Myocyte (in vitro differentiated cells): Measurements from ENCODE around the gene C14orf119. TPM values are rescaled to one million over a fixed set of nuclear protein-coding genes. Genes with fewer than 3 reads are reported as not detected.
"Not testable (repeated sequence)": the region's sequence is repeated elsewhere in the genome, so short reads cannot be mapped to it uniquely, and the experiment has no call there.

ENCODE experiments used
- DNase-seq: peaks from one replicate; pipeline ENCODE4 v3.0.0-alpha.2; 2012; ENCODE audit warnings: low read depth
- total RNA-seq: library from RNA; depleted of rRNA; stranded (reverse); fragments of >200 nt; gene quantifications from 2 replicates; pipeline ENCODE4 v1.2.3, GENCODE V29; 2014

Gene C14orf119
- total RNA-seq, 1 donor from 2014 or later = 40.7 TPM

DNA sequence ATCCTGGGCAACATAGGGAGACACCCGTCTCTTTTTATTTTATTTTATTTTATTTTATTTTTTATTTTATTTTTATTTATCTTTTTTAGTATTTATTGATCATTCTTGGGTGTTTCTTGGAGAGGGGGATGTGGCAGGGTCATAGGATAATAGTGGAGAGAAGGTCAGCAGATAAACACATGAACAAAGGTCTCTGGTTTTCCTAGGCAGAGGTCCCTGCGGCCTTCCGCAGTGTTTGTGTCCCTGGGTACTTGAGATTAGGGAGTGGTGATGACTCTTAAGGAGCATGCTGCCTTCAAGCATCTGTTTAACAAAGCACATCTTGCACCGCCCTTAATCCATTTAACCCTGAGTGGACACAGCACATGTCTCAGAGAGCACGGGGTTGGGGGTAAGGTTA, 12.3 kb downstream of the C14orf119 start:
- DNase-seq = not testable (repeated sequence)

DNA sequence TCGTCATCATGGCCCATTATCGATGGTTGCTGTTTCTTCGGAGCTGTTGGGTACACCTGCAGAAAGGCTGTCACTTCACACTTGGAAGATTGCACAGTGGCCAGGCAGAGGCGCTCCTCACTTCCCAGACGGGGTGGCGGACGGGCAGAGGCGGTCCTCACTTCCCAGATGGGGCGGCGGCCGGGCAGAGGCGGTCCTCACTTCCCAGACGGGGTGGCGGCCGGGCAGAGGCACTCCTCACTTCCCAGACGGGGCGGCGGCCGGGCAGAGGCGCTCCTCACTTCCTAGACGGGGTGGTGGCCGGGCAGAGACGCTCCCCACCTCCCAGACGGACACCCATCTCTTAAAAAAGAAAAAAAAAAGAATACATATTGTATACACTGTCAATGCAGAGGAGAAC, 12.9 kb downstream of the C14orf119 start:
- not testable (repeated sequence) for DNase-seq

DNA sequence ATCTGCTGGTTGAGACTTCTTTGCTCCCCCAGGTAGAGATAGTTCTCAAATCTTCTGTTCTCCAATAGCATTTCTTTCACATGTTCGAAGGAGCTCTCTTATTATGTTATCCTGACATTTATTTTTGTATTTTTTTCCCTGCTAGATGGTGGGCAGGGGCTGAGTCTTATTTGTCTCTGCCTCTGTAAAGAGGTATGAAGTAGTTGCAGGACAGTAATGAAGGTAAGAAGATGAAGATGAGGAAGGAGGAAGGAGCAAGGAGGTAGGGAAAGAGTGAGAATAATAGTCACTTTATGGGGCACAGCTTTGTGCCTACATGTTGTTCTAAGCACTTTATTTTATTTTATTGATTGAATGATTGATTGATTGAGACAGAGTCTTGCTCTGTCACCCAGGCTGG, 14.5 kb downstream of the C14orf119 start:
- DNase-seq = no peak

DNA sequence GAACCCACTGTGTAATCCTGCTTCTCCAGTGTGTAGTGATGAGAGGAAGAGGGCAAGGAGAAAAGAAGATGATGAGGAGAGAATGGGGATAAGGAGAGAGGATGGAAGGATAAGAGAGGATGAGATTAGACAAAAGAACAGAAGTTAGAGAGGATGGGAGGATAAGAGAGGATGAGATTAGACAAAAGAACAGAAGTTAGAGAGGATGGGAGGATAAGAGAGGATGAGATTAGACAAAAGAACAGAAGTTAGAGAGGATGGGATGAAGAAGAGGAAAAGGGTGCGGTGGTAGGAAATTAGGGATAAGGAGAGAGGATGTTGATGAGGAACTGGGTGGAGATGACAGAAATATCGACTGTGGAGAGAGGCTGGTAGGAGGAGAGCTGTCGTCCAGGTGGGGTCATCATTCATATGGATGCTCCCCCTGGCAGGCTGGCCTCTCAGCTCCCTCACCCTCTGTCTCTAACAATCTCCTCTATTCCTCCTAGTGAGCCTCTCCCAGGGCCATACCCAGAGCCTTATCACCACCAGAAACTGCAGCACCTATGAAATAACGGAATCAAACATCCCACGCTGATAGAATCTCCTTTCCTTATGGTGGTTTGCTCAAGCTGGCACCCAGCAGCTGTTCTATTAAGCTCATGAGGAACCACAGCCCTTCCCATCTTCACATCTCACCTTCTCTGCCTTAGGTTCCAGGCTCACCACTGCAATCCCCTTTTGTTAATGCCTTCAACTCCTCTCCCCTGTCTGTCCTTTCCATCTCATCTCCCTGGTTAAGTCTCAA, 15.5 kb downstream of the C14orf119 start:
- DNase-seq = no peak

DNA sequence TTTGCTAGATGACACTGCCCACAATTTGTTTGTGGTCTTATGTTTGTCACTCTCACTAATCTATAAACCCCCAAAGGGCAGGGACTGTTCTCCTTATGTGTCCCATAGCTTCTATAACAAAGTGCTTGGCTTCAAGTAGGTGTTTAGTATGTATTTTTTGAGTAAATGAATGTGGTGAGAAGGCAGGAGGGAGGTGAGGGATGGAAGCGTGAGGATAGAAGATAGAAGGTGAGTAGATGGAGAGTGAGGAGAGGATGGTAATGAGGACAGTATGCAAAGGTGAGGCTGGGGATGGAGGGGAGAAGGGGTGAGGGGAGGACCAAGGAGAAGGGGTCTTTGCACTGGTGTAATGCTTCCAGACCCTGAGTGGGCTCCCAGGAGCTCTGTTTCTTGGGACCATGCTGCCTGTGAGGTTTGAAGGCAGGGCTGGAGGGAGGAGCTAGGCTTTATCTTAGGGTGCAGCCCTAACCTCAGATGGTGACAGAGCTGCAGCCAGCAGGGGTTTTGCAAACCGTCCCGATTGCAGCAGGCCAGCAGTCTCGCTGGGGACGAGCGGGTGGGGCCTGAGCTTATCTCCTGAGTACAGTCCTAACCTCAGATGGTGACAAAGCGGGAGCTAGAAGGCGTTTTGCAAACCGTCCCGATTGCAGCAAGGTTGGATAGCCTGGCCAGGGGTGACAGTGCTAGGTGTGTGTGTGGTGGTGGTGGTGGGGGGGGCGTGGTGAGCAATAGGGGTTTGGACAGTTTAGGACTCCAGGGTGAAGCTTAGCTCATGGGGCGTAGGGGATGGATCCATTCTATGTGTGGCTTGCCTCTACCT, 17.3 kb downstream of the C14orf119 start:
- no peak for DNase-seq

DNA sequence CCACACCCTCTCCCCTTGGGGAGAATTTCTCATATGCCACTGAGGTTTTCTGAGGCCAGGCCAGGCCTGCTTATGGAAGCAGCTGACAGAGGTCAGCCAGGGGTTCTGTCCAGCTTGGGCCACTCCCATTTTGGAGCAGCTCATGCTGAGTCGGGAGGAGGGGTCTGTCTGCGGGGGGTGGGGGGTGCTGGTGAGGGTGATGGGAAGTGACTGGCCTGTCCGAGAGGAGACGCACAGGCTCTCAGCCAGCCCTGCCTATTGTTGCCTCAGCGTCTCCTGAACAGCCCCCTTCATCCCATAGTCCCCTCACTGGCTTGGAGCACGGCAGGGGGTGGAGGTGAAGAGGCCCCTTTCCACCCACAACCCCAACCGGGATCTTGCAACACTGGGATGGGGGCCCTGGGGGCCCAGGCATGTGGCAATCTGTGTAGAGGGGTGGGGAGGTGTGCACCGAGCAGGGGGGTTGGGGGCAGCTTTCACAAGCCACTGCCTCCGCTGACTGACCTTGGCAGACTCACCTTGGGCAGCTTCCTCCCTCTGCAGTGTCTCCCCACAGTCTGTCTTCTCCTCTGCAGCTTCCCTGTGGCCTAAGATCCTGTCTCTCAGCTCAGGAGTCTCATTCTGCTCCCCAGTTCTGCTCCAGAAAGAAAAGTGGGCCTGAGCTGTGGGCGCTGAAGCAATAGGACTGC, 18.3 kb downstream of the C14orf119 start:
- peak; percentile 60 for DNase-seq

DNA sequence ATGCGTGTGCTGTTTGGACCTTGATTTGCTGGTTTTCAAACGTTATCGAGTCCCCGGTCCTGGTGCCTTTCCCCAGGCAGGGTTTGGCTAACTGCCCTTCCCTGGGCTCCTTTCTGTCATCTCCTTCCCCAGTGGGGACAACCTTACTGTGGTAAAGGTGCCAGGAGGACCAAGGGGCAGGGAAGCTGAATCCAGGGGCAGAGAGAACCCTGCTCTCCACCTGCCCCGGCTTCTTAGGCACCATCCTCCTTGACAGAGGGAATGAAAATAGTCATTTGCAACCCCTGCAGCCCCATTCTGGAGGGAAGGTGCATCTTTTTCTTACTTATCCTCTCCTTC, 18.8 kb downstream of the C14orf119 start:
- DNase-seq = no peak

DNA sequence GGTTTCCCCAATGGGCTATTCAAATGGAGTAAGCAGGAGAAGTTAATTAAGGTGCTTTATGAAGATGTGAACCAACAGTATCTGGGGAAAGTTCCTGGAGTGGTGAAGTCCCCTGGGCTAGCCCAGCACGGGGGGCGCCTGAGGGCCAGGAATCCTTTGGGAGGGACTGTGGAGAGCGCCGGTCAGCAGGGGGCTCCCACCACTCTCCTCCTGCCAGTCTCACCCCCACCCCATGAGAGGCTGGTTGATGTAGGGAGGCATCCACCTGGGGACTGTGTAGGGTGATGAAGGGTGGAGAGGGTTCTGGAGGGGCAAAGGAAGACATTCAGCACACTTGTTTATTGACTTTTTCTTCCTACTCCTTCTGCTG, 19.3 kb downstream of the C14orf119 start:
- no peak for DNase-seq

DNA sequence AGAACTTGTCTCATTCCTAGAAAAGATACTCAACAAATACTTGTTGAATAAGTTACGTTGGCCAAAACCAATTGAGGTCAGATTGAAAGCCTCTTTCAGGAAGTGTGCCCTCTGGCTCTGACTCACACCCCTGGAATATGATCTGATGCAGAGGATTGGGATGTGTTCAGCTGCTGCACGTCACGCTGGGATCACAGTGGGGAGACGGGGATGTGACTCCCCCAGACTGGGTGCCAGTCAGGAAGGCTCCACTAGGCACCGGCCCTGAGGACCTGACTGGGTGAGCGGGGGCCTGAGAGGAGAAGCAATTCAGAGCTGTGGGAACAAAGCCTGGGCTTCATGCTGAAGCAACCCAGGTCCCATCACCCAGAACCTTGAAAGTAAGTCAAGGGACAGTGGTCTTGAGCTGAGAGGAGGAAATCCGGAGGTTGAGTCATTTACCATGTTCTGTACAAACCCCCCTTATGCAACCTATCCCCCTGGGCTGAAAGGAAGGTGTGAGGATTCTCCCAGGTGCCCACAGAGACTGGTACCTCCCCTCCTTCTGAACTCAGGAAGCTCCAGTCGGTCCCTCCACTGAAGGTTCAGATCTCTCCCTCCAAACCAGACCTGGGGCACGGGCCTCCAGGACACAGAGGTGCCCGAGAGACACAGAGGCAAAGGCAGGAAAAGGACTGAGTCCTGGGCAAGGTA, 19.9 kb downstream of the C14orf119 start:
- DNase-seq = peak; percentile 94

DNA sequence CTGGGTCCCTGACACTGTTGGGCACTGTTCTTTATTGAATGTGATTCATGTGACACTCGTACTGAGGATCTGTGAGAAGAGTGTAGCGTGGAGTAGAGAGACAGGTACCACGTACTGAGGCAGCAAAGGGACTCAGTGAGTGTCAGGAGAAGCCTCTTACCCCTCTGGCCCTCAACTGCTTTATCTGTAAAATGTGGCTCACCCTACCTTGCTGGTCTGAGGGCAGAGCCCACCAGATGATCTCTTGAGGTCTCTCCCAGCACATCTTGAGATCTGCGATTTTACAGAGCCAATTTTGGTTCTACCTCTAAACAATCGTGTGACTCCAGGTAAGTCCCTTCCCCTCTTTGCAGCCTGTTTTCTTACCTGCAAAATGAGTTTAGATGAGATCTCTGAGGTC, 20.6 kb downstream of the C14orf119 start:
- DNase-seq = no peak

DNA sequence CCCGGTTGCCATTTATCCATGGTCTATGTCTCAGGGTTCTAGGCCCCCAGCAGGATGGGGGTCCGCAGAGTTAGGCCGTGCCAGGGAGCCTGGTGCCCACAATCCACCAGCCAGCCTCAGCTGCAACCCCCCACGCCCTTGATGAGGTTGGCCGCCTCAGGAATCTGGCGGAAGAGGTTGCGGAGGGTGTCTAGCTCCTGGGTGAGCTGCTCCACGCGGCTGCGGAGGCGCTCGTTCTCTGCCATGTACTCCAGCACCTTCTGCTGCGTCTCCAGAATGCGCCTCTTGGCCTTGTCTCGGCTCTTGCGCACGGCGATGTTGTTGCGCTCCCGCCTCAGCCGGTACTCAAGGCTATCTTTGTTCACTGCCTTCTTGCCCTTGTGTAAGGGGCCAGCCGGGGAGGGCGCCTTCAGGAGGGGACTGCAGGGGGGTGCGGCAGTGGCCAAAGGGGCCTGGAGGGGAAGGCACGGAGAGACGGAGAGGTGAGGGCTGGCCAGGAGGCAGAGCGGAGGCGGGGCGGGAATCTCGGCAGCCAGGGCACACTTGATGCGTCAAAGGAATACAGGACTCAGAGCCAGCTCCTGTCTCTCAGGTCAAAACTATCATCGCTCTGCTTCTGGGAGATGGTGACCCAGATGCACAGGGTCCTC, 22.2 kb downstream of the C14orf119 start:
- no peak for DNase-seq

DNA sequence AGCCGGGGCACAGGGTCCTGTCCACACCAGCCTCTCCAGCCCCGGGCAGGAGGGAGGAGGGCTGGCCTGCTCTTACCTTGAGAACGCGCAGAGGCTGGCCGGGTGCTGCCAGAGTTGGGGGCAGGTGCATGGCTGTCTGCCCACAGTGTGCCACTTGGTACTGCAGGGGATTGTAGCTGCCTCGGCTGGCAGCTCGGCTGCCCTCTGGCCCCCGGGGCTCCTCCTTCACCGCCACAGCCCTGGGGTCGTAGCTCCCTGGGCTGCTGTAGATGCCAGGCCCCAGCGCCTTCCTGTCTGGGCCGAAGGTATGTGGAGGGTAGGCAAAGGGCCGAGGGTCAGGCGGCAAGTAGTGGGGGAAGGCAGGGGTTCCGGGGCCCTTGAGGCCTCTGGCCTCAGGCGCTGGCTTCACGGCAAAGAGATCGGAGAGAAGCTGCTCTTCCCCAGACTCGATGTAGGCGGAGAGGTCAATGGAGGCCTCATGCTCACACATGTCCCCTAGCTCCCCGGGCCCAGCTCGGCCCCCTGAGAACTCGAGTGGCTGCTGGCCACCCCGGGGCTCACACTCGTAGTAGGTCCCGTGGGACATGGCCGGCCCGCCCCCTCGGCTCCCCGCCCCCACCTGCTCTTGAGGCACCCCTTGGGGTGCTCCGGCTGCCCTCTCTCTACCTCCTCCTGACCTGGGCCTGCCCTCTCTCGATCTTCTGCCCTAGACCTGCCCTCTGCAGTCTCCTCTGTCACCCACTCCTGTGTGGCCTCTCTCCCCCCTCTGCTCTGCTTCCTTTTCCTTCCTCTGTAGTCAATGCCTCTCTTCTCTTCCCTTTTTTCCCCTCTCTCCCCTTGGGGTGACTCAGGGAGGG, 23.4 kb downstream of the C14orf119 start, which contains the start of gene CEBPE:
Gene CEBPE (minus strand): TSS at position 750 of the 857 bp plus-strand sequence. CDS start 164 bp downstream, at position 586.
- DNase-seq = no peak

DNA sequence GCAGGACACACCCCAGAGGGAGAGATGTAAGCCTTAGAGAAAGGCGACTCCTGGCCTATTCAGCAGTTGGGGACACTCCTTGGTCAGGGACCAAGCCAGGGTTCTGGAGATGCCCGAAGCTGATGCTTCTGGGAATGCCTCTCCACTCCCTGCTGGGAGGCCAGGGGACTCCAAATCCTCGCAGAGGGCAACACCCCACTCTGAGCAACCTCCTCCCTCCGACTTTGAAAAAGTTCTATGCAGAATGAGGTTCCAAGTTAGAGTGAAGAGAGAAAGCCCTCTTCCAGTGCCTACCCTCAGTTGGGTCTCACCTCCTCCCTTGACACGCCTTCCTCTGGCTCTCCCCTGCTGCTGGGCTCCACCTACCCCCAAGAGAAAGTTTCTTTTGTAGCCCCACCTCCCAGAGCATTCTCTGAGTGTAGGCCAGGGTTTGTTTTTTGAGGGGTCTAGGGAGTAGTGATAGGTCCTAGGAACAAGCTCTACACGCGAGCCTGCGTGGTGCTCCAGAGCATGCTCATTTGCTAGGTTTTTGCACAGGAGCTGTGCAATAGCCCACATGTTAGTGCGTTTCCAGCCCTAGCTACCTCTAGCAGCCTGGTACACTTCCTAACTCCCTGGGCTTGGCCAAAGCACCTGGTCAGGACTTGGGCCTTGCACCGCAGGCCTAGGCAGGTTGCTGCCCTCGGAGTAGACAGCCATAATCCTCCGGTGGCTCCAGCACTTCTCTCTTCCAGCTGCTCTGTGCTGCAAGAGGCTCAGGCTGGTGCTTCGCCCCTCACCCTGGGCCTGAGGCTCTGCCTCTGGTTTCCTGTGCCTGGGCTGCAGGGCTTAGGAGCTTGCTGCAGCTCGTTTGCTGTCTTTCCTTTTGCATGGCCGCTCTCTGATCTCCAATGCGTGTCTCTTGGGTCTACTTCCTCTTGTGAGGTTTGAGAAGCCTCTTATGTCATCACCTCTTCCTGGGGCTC, 24.3 kb downstream of the C14orf119 start:
- DNase-seq = no peak

DNA sequence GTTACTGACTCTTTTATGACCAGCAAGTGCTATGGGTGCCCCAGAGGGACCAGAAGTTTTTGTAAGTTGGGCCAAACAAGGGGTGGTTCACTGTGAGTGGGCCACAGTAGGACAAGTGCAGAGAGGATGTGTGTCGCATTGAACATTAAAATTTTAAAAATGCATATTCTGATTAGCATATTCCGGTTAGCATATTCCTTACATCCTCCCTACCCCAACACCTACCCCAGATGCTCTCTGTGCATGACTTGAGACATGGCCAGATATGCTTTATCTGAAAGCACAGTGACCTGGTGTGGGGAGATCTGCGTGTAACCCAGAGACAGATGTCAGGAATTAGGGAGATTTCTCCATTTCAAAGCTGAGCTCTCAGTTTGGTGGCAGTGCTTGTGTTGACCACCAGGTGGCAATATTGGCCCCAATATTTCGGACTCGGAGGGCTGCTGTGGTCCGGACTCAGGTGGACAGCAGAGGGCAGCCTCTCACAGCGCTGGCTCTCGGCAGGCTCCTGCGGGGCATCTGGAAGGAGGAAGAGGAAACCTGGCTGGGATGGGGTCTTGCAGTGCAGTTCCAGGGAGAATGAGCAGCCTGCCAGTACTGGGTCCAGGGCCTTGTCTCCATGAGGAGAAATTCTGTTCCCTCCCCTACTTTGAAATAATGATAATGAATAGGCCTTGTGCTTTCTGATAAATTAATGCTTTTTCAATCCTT, 25.4 kb downstream of the C14orf119 start:
- peak; percentile 87 for DNase-seq

DNA sequence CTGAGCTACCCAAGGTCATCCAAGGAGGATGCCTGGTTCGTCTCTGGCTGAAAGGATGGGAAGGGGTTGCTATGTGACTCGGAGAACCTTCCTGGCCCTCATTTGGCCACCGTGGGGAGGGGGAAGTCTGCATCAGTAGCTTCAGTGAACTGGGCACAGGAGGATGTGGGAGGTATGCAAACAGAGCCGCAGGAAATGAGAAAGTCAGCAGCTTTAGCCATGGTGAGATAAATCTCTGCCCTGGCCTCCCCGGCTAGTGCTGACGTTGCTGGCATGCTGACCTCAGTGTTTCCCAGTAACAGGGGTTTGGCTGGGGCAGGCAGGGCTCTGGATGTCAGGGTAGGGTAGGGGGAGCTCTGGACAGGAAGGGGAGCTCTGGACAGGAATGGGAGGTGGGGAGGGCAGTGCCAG, 26.1 kb downstream of the C14orf119 start:
- no peak for DNase-seq

DNA sequence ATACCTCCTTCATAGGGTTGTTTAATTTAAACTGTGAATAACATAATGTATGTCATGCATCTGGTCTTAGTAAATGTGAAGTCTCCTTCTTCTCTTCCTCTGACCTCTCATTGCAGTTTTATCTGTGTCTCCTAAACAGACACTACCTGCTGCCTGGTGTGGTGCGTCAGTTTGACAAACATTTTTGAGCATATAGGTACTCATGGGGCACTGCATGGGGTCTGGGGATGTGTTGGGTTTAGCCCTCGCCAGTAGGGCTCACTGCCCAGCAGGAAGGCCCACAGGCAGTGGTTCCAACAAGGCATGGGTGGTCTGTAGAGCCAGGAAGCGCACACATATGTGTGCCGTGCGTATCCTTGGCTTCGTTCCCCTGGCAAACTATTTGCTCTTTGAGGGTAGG, 26.8 kb downstream of the C14orf119 start:
- DNase-seq = no peak

DNA sequence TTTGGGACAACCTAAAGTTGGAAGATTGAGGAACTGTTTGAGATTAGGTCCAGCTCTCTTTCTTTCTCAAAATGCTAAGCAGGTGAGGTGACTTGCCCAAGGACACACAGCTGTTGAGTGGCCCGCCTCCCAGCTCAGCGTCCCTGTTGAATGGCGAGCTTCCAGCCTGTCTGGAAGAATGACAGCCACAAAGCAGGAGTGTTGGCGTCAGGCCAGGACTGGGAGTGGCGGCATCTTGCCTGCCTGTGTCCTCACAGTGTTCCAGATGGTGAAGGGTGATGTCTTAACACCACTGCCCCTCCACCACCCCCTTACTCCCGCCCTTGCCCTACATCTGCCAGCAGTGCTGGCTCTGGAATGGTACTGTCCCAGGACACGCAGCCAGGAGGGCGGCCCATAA, 28.1 kb downstream of the C14orf119 start:
- peak; percentile 61 for DNase-seq

DNA sequence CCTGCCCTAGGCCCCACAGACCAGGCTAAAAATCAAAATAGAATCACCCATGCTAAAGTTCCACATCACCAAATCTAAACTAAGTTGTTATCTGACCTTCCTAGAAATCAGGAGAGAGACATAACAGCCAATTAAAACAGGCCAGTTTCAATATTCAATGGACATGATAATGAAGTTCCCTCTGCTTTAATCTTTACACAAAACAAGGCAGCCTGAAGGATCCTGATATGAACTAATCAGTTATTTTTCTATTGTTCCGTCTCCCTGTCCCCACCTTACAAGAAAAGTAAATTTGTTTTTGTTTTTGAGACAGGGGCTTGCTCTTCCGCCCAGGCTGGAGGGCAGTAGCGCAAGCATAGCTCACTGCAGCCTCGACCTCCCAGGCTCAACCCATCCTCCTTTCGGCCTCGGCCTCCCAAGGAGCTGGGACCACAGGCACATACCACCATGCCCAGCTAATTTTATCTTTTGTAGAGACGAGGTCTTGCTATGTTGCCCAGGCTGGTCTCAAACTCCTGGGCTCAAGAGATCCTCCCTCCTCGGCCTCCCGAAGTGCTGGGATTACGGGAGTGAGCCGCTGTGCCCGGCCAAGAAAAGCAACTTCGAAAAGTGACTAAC, 29.1 kb downstream of the C14orf119 start:
- no peak for DNase-seq
